GM12878 (cell line): Measurements from ENCODE around the gene NHEJ1. TPM values are rescaled to one million over a fixed set of nuclear protein-coding genes. Genes with fewer than 3 reads are reported as not detected.

ENCODE experiments used
- ATAC-seq: fragments of 200-7000 bp; cut with Tn5 transposase; 3 replicates; pipeline ENCODE4 v1.9.1; 2020; ENCODE audit warnings: mild to moderate bottlenecking, moderate library complexity
- BruUV-seq: library from RNA; stranded (reverse); fragments of 400-500 nt; replicated peaks from 2 replicates; lab custom pipeline; 2021; lab: Mats Ljungman, UMichigan
- CTCF ChIA-PET: fragments of 300-600 bp; sonication (Branson Sonifier 250); formaldehyde crosslinking; extraction: SDS; loops from one replicate; lab custom pipeline; 2021; ENCODE audit warnings: inconsistent platforms; lab: Yijun Ruan, JAX
- POLR2A ChIA-PET: fragments of 350-600 bp; formaldehyde crosslinking; extraction: SDS; loops from one replicate; lab custom pipeline; 2021; ENCODE audit warnings: inconsistent platforms; lab: Charles Lee
- RAD21 ChIA-PET: fragments of 300-600 bp; sonication (Branson Sonifier 250); formaldehyde crosslinking; loops from one replicate; lab custom pipeline; 2023; ENCODE audit warnings: antibody characterized with exemption; ENCODE audit not compliant: unreplicated experiment; lab: Charles Lee
- SMC1A ChIA-PET: fragments of 300-600 bp; sonication (Branson Sonifier 250); formaldehyde crosslinking; loops from one replicate; lab custom pipeline; 2023; ENCODE audit not compliant: unreplicated experiment, uncharacterized antibody; lab: Charles Lee
- DNase-seq: peaks from one replicate; pipeline ENCODE4 v3.0.0-alpha.2; 2011; ENCODE audit warnings: low read depth, low spot score
- FAIRE-seq: peaks from 3 replicates; lab custom pipeline; 2011; peaks lifted over from hg19 to GRCh38; lab: Jason Lieb, UNC
- H2AFZ ChIP-seq: 2 replicates; pipeline ENCODE4 v1.6.0; 2011; ENCODE audit warnings: low read depth, low read length, control low read depth; ENCODE audit not compliant: control insufficient read depth
- H3K27ac ChIP-seq: 2 replicates; pipeline ENCODE4 v1.5.1; 2011; ENCODE audit warnings: control low read depth; ENCODE audit not compliant: control insufficient read depth, insufficient read depth
- H3K27me3 ChIP-seq, 2 experiments: replicated peaks in 1 of 2; 2 replicates each; pipeline versions ENCODE4 v1.6.0 to v1.6.1; 2011; ENCODE audit warnings: low read length in 1 of 2; ENCODE audit not compliant: control insufficient read depth in 2 of 2, insufficient read depth in 2 of 2
- H3K36me3 ChIP-seq, 2 experiments: 2 replicates each; pipeline ENCODE4 v1.5.1; 2011; ENCODE audit warnings: low read length in 1 of 2; ENCODE audit not compliant: control insufficient read depth in 2 of 2, insufficient read depth in 2 of 2
- H3K4me1 ChIP-seq: 2 replicates; pipeline ENCODE4 v1.6.1; 2011; ENCODE audit warnings: mild to moderate bottlenecking, low read length, moderate library complexity, mixed read lengths; ENCODE audit not compliant: control insufficient read depth, insufficient read depth
- H3K4me2 ChIP-seq: 2 replicates; pipeline ENCODE4 v1.6.0; 2011; ENCODE audit warnings: control low read depth; ENCODE audit not compliant: control insufficient read depth, insufficient read depth
- H3K4me3 ChIP-seq: fragments of 200-600 bp; sonication (generic); 2 replicates; pipeline ENCODE4 v1.5.1; 2016
- H3K79me2 ChIP-seq: 2 replicates; pipeline ENCODE4 v1.6.0; 2011; ENCODE audit warnings: low read length; ENCODE audit not compliant: control insufficient read depth, insufficient read depth
- H3K9ac ChIP-seq: 2 replicates; pipeline ENCODE4 v1.8.0; 2011; ENCODE audit warnings: low read length, control low read depth, mixed read lengths; ENCODE audit not compliant: control insufficient read depth, insufficient read depth
- H3K9me3 ChIP-seq: replicated peaks from 3 replicates; pipeline ENCODE4 v1.5.1; 2011; ENCODE audit warnings: mild to moderate bottlenecking, low read length; ENCODE audit not compliant: control insufficient read depth, insufficient read depth
- H4K20me1 ChIP-seq: 2 replicates; pipeline ENCODE4 v1.6.0; 2011; ENCODE audit not compliant: control insufficient read depth, insufficient read depth
- CHD2 ChIP-seq: IDR thresholded peaks from 2 replicates; pipeline ENCODE4 v1.6.1; 2011; ENCODE audit warnings: low read depth, low read length, improper control_type of control experiment, borderline replicate concordance
- DPF2 ChIP-seq: fragments of 450-650 bp; IDR thresholded peaks from 2 replicates; pipeline ENCODE4 v1.6.1; 2017; ENCODE audit warnings: mild to moderate bottlenecking
- ESRRA ChIP-seq: IDR thresholded peaks from 2 replicates; pipeline ENCODE4 v1.6.1; 2012; ENCODE audit warnings: mild to moderate bottlenecking, low read length, improper control_type of control experiment
- HDGF ChIP-seq: fragments of 450-650 bp; IDR thresholded peaks from 2 replicates; pipeline ENCODE4 v1.6.1; 2016; ENCODE audit warnings: antibody characterized with exemption
- KAT2A ChIP-seq: conservative IDR thresholded peaks from 2 replicates; pipeline ENCODE4 v1.6.1; 2011; ENCODE audit warnings: low read depth, low read length; ENCODE audit not compliant: control insufficient read depth
- LARP7 ChIP-seq: fragments of 450-650 bp; IDR thresholded peaks from 2 replicates; pipeline ENCODE4 v1.6.1; 2017; ENCODE audit warnings: mild to moderate bottlenecking
- MEF2B ChIP-seq: fragments of 450-650 bp; IDR thresholded peaks from 2 replicates; pipeline ENCODE4 v1.6.1; 2018; ENCODE audit warnings: mild to moderate bottlenecking, moderate library complexity; ENCODE audit not compliant: partially characterized antibody, poor library complexity, severe bottlenecking
- PAX5 ChIP-seq: IDR thresholded peaks from 2 replicates; pipeline ENCODE4 v1.6.1; 2011; ENCODE audit warnings: low read depth, low read length, borderline replicate concordance
- POLR2AphosphoS5 ChIP-seq: IDR thresholded peaks from 2 replicates; pipeline ENCODE4 v1.6.1; 2011; ENCODE audit warnings: mild to moderate bottlenecking, low read length, inconsistent platforms
- RUNX3 ChIP-seq: IDR thresholded peaks from 2 replicates; pipeline ENCODE4 v1.6.1; 2012; ENCODE audit warnings: low read length, inconsistent platforms
- SMAD1 ChIP-seq: fragments of 450-650 bp; IDR thresholded peaks from 2 replicates; pipeline ENCODE4 v1.6.1; 2018; ENCODE audit warnings: mild to moderate bottlenecking, low read depth; ENCODE audit not compliant: partially characterized antibody
- SMC3 ChIP-seq: IDR thresholded peaks from 2 replicates; pipeline ENCODE4 v1.6.1; 2011; ENCODE audit warnings: low read length, improper control_type of control experiment, borderline replicate concordance
- STAT1 ChIP-seq: fragments of 450-650 bp; conservative IDR thresholded peaks from 2 replicates; pipeline ENCODE4 v1.6.1; 2014; ENCODE audit warnings: antibody characterized with exemption, mild to moderate bottlenecking
- ZNF217 ChIP-seq: fragments of 450-650 bp; IDR thresholded peaks from 2 replicates; pipeline ENCODE4 v1.6.1; 2017; ENCODE audit warnings: antibody characterized with exemption, mild to moderate bottlenecking
- WGBS: methylation state at CpG from one replicate; pipeline ENCODE4 v1.1.6; 2016; ENCODE audit warnings: low lambda C conversion rate; ENCODE audit not compliant: insufficient replicate concordance, insufficient coverage; ENCODE audit errors: missing lambda C conversion rate; 5-methylcytosine and 5-hydroxymethylcytosine counted together
- in situ Hi-C: fragments of 300-500 bp; cut with MboI; formaldehyde crosslinking; loops from 9 replicates; pipeline ENCODE4 v1.14.3; 2018; ENCODE audit warnings: mixed read lengths
- intact Hi-C: fragments of 100-400 bp; cut with micrococcal nuclease; formaldehyde crosslinking; loops from one replicate; pipeline ENCODE4 v1.14.2; 2022; ENCODE audit not compliant: unreplicated experiment
- polyA plus RNA-seq, 11 experiments: library from polyadenylated mRNA; depleted of rRNA in 4 of 11; unstranded in 6 of 11; stranded (reverse) in 5 of 11; fragments of >200 nt; fragmentation: Nextera tagmentation in 4 of 11; fragmentation: Illumina TruSeq in 1 of 11; extraction: Ambion mirVana in 4 of 11; extraction: Trizol in 1 of 11; gene quantifications; 1 replicate in 1 of 11; 2 replicates in 10 of 11; pipeline versions ENCODE4 v1.2.1 to v1.2.3, GENCODE V29; 2011 to 2016; ENCODE audit warnings: inconsistent platforms in 2 of 11, missing spikeins in 2 of 11, low read depth in 1 of 11
- total RNA-seq, 4 experiments: library from RNA; depleted of rRNA in 3 of 4; stranded (reverse); fragments of >200 nt in 3 of 4; fragmentation: Illumina TruSeq in 1 of 4; extraction: Trizol in 1 of 4; gene quantifications; 2 replicates each; pipeline versions ENCODE4 v1.2.1 to v1.2.3, GENCODE V29; 2013 to 2021
- TF ChIP-seq, protein P1 (sequence below): fragments of 450-650 bp; IDR thresholded peaks from 2 replicates; pipeline ENCODE4 v1.6.1; 2017; ENCODE audit warnings: mild to moderate bottlenecking, low read depth, inconsistent platforms; ENCODE audit not compliant: poor library complexity, severe bottlenecking
- TF ChIP-seq, protein P2 (sequence below): IDR thresholded peaks from 2 replicates; pipeline ENCODE4 v1.6.1; 2011; ENCODE audit warnings: low read depth, low read length, improper control_type of control experiment, borderline replicate concordance
- TF ChIP-seq, protein P3 (sequence below): IDR thresholded peaks from 2 replicates; pipeline ENCODE4 v1.6.1; 2012; ENCODE audit warnings: low read depth, low read length, improper control_type of control experiment
- TF ChIP-seq, protein P4 (sequence below): fragments of 450-650 bp; formaldehyde crosslinking; IDR thresholded peaks from 2 replicates; pipeline ENCODE4 v1.4.0; 2020; ENCODE audit warnings: mild to moderate bottlenecking, moderate library complexity

Gene NHEJ1
- total and polyA plus RNA-seq, 10 of the 15 experiments (the other 5 are each of a cell fraction or from before 2014, with no cell fraction given) = 11.8 to 20.2 (median 17.0) TPM

DNA sequence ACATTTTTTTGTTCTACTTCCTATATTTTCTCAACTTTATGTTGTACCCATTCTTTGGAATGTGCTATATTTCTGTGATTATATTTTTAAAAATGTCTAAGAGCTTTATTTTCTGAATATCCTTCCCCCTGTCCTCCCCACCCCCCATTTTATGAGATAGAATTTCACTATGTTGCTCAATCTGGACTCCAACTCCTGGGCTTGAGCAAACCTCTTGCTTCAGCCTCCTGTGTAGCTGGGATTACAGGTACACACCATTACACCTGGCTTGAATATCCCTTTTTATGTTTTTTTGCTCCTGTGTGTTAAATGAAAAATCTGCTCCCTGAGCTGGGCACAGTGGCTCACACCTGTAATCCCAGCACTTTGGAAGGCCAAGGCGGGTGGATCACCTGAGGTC is 36.8 kb upstream of the NHEJ1 start:
- H3K27me3 ChIP-seq = no peaks in the 10 kb centered on the region
- BruUV-seq = no TSS peak
- WGBS = 0% methylated on average over 1 of the region's 1 CpG
- FAIRE-seq = no peak
- H4K20me1 ChIP-seq = no peaks in the 10 kb centered on the region
- intact Hi-C loops (no loop called here), in situ Hi-C loops (no loop called here)
- H3K4me3 ChIP-seq = no peak overlapping the region
- TF ChIP-seq SMC3 = no peak
- TF ChIP-seq ESRRA = no peak
- TF ChIP-seq RUNX3 = no peak
- TF ChIP-seq, protein P1, sequence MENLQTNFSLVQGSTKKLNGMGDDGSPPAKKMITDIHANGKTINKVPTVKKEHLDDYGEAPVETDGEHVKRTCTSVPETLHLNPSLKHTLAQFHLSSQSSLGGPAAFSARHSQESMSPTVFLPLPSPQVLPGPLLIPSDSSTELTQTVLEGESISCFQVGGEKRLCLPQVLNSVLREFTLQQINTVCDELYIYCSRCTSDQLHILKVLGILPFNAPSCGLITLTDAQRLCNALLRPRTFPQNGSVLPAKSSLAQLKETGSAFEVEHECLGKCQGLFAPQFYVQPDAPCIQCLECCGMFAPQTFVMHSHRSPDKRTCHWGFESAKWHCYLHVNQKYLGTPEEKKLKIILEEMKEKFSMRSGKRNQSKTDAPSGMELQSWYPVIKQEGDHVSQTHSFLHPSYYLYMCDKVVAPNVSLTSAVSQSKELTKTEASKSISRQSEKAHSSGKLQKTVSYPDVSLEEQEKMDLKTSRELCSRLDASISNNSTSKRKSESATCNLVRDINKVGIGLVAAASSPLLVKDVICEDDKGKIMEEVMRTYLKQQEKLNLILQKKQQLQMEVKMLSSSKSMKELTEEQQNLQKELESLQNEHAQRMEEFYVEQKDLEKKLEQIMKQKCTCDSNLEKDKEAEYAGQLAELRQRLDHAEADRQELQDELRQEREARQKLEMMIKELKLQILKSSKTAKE = no peak
- TF ChIP-seq, protein P2, sequence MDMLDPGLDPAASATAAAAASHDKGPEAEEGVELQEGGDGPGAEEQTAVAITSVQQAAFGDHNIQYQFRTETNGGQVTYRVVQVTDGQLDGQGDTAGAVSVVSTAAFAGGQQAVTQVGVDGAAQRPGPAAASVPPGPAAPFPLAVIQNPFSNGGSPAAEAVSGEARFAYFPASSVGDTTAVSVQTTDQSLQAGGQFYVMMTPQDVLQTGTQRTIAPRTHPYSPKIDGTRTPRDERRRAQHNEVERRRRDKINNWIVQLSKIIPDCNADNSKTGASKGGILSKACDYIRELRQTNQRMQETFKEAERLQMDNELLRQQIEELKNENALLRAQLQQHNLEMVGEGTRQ = no peak
- TF ChIP-seq, protein P3, sequence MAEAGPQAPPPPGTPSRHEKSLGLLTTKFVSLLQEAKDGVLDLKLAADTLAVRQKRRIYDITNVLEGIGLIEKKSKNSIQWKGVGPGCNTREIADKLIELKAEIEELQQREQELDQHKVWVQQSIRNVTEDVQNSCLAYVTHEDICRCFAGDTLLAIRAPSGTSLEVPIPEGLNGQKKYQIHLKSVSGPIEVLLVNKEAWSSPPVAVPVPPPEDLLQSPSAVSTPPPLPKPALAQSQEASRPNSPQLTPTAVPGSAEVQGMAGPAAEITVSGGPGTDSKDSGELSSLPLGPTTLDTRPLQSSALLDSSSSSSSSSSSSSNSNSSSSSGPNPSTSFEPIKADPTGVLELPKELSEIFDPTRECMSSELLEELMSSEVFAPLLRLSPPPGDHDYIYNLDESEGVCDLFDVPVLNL = no peak
- TF ChIP-seq LARP7 = no peak
- TF ChIP-seq DPF2 = no peak
- TF ChIP-seq HDGF = no peak
- TF ChIP-seq PAX5 = no peak
- no peak for TF ChIP-seq CHD2
- TF ChIP-seq KAT2A = no peak
- TF ChIP-seq, protein P4, sequence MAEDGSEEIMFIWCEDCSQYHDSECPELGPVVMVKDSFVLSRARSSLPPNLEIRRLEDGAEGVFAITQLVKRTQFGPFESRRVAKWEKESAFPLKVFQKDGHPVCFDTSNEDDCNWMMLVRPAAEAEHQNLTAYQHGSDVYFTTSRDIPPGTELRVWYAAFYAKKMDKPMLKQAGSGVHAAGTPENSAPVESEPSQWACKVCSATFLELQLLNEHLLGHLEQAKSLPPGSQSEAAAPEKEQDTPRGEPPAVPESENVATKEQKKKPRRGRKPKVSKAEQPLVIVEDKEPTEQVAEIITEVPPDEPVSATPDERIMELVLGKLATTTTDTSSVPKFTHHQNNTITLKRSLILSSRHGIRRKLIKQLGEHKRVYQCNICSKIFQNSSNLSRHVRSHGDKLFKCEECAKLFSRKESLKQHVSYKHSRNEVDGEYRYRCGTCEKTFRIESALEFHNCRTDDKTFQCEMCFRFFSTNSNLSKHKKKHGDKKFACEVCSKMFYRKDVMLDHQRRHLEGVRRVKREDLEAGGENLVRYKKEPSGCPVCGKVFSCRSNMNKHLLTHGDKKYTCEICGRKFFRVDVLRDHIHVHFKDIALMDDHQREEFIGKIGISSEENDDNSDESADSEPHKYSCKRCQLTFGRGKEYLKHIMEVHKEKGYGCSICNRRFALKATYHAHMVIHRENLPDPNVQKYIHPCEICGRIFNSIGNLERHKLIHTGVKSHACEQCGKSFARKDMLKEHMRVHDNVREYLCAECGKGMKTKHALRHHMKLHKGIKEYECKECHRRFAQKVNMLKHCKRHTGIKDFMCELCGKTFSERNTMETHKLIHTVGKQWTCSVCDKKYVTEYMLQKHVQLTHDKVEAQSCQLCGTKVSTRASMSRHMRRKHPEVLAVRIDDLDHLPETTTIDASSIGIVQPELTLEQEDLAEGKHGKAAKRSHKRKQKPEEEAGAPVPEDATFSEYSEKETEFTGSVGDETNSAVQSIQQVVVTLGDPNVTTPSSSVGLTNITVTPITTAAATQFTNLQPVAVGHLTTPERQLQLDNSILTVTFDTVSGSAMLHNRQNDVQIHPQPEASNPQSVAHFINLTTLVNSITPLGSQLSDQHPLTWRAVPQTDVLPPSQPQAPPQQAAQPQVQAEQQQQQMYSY = no peak
- TF ChIP-seq MEF2B = no peak
- TF ChIP-seq SMAD1 = no peak
- no peak for TF ChIP-seq POLR2AphosphoS5
- no peak for TF ChIP-seq STAT1
- TF ChIP-seq ZNF217 = no peak
- SMC1A ChIA-PET = no interaction called here
- no peak overlapping the region for H3K27ac ChIP-seq
- no peaks in the 10 kb centered on the region for H3K79me2 ChIP-seq
- RAD21 ChIA-PET = interaction anchor here (1.0 kb wide), 1 partner anchor 9 kb away, joined by 3 read pairs; no protein-coding TSS in a partner anchor
- DNase-seq = no peak
- POLR2A ChIA-PET = interaction anchor here (0.7 kb wide), 1 partner anchor 61 kb away, joined by 3 read pairs; no protein-coding TSS in a partner anchor
- H3K9me3 ChIP-seq = no peaks in the 10 kb centered on the region
- H3K4me2 ChIP-seq = no peak overlapping the region
- no peak for ATAC-seq
- no peak overlapping the region for H3K9ac ChIP-seq
- H2AFZ ChIP-seq = no peak overlapping the region
- CTCF ChIA-PET = interaction anchor here (0.7 to 1.3 kb wide), 3 partner anchors 17 to 26 kb away, joined by 3 read pairs; no protein-coding TSS in a partner anchor
- no peaks in the 10 kb centered on the region for H3K4me1 ChIP-seq
- no peaks in the 10 kb centered on the region for H3K36me3 ChIP-seq
